ENCODE measurements around the gene RAE1. TPM values are rescaled to one million over a fixed set of nuclear protein-coding genes. Genes with fewer than 3 reads are reported as not detected.

Gene RAE1
- total RNA-seq, 1 experiment from 2014 or later: 46.3 TPM

DNA sequence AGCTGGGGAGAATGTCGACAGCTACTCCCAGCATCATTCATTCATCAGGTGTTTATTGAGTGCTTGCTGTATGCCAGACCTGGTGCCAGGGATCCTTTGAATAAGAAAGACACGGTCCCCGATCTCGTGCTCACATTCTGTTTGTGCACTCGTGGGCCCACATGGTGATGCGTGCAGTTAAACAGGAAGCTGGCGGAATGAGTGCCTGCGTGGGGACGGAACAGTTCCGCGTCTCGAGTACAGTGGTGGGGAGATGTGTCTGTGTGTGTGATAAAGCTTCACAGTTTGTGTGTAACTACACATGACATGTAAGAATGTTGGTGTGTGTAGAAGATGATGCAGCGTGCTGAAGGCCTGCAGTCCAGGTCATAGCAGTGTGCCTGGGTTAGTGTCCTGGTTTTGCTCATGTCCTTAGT is 46.6 kb downstream of the RAE1 start:
- Histone ChIP-seq H3K27me3 (ENCODE audit: insufficient read depth, low read length) (no peaks in the 10 kb centered on the region), H4K20me1 (ENCODE audit: insufficient read depth) (no peaks in the 10 kb centered on the region), H3K9me3 (ENCODE audit: control insufficient read depth in 1 of 2, insufficient read depth in 1 of 2, low read depth in 1 of 2, low read length in 2 of 2) (no peaks in the 10 kb centered on the region), H2AFZ (ENCODE audit: low read depth, low read length, poor library complexity, severe bottlenecking) (no peak overlapping the region), H3K27ac (ENCODE audit: low read depth, low read length) (no peak overlapping the region), H3K9ac (ENCODE audit: low read length) (no peak overlapping the region), H3K4me3 (replicated peaks in 1 of 2; ENCODE audit: low read depth in 1 of 2, low read length in 2 of 2) (no peak overlapping the region), H3K79me2 (ENCODE audit: insufficient read depth, low read length) (peaks cover 74% of the 10 kb centered on the region), H3K36me3 (ENCODE audit: control insufficient read depth in 1 of 2, insufficient read depth in 2 of 2, low read length in 2 of 2) (peaks cover 18 to 35% of the 10 kb centered on the region in 2 experiments; a peak in 3 of 4 replicates), H3K9me2 (ENCODE audit: insufficient read depth) (no peaks in the 10 kb centered on the region), H3K4me2 (ENCODE audit: low read length) (no peak overlapping the region), H3K4me1 (ENCODE audit: control insufficient read depth in 1 of 2, insufficient read depth in 2 of 2, low read length in 2 of 2) (peaks cover 1 to 5% of the 10 kb centered on the region in 2 experiments; a peak in 2 of 4 replicates)
- no TSS peak for BruUV-seq (replicated peaks)
- TF ChIP-seq POLR2AphosphoS5 (IDR thresholded peaks at IDR 0.05; ENCODE audit: low read depth, low read length) (no peak), YY1 (IDR thresholded peaks at IDR 0.05; ENCODE audit: extremely low read depth, insufficient replicate concordance, low read depth, low read length) (no peak), CTCF (IDR thresholded peaks at IDR 0.05 in 2 of 3, conservative IDR thresholded peaks at IDR 0.05 in 1 of 3; ENCODE audit: borderline replicate concordance in 1 of 3, insufficient read depth in 1 of 3, low read depth in 2 of 3, low read length in 2 of 3) (no peak), FOSL1 (IDR thresholded peaks at IDR 0.05; ENCODE audit: low read depth) (no peak), REST (IDR thresholded peaks at IDR 0.05; ENCODE audit: low read depth) (no peak), CEBPB (IDR thresholded peaks at IDR 0.05; ENCODE audit: low read depth) (no peak), RAD21 (IDR thresholded peaks at IDR 0.05; ENCODE audit: low read depth) (no peak), TCF7L2 (IDR thresholded peaks at IDR 0.05; ENCODE audit: borderline replicate concordance, extremely low read depth, insufficient read depth, insufficient read length) (no peak), SP1 (IDR thresholded peaks at IDR 0.05; ENCODE audit: low read depth) (no peak), ZFX (IDR thresholded peaks at IDR 0.05) (no peak), EZH2 (IDR thresholded peaks at IDR 0.05) (no peak), CBX3 (IDR thresholded peaks at IDR 0.05; ENCODE audit: low read depth) (no peak), ELF1 (IDR thresholded peaks at IDR 0.05; ENCODE audit: borderline replicate concordance, low read depth) (no peak), MAX (IDR thresholded peaks at IDR 0.05) (no peak), EZH2phosphoT487 (IDR thresholded peaks at IDR 0.05; ENCODE audit: borderline replicate concordance) (no peak), ZNF274 (IDR thresholded peaks at IDR 0.05; ENCODE audit: low read depth, low read length) (no peak), SRF (IDR thresholded peaks at IDR 0.05; ENCODE audit: low read depth) (no peak), SIN3A (IDR thresholded peaks at IDR 0.05; ENCODE audit: low read depth) (no peak)
- TF ChIP-seq, protein P1, sequence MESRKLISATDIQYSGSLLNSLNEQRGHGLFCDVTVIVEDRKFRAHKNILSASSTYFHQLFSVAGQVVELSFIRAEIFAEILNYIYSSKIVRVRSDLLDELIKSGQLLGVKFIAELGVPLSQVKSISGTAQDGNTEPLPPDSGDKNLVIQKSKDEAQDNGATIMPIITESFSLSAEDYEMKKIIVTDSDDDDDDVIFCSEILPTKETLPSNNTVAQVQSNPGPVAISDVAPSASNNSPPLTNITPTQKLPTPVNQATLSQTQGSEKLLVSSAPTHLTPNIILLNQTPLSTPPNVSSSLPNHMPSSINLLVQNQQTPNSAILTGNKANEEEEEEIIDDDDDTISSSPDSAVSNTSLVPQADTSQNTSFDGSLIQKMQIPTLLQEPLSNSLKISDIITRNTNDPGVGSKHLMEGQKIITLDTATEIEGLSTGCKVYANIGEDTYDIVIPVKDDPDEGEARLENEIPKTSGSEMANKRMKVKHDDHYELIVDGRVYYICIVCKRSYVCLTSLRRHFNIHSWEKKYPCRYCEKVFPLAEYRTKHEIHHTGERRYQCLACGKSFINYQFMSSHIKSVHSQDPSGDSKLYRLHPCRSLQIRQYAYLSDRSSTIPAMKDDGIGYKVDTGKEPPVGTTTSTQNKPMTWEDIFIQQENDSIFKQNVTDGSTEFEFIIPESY (IDR thresholded peaks at IDR 0.05; ENCODE audit: extremely low read depth, insufficient replicate concordance, low read length): no peak
- TF ChIP-seq, protein P2, sequence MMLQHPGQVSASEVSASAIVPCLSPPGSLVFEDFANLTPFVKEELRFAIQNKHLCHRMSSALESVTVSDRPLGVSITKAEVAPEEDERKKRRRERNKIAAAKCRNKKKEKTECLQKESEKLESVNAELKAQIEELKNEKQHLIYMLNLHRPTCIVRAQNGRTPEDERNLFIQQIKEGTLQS (IDR thresholded peaks at IDR 0.05): no peak
- intact Hi-C loops (cut with micrococcal nuclease): no loop called here
- CTCF ChIA-PET: no interaction called here
- RAD21 ChIA-PET (ENCODE audit: low non-redundant PET in 1 of 2, low total read pairs in 2 of 2, uncharacterized antibody in 2 of 2, unreplicated experiment in 2 of 2): no interaction called here
- ATAC-seq (no peak), DNase-seq (ENCODE audit: low read depth, low spot score) (no peak)
- POLR2A ChIA-PET: no interaction called here

All from HCT116 (cell line).